Sigmoid colon (tissue), 7 donors: ENCODE data around the gene ANKRD1. TPM values are rescaled to one million over a fixed set of nuclear protein-coding genes. Genes with fewer than 3 reads are reported as not detected.

Source experiments
- DNase-seq: peaks from one replicate; pipeline ENCODE4 v3.0.0-alpha.2; 2019
- H3K27ac ChIP-seq, 4 donors: fragments of 200-600 bp; sonication (generic); one replicate each; pipeline ENCODE4 v1.5.1; 2016 to 2019; ENCODE audit warnings: mild to moderate bottlenecking in 1 of 4
- H3K27me3 ChIP-seq, 3 donors: fragments of 200-600 bp; sonication (generic); one replicate each; pipeline ENCODE4 v1.5.1; 2019; ENCODE audit warnings: mild to moderate bottlenecking in 1 of 3
- H3K36me3 ChIP-seq, 4 donors: fragments of 200-600 bp; sonication (generic); one replicate each; pipeline ENCODE4 v1.5.1; 2016 to 2019
- H3K4me1 ChIP-seq, 4 donors: fragments of 200-600 bp; sonication (generic); one replicate each; pipeline ENCODE4 v1.5.1; 2017 to 2019
- H3K4me3 ChIP-seq, 4 donors: fragments of 200-600 bp; sonication (generic); one replicate each; pipeline ENCODE4 v1.5.1; 2017 to 2019; ENCODE audit warnings: mild to moderate bottlenecking in 2 of 4, moderate library complexity in 1 of 4
- H3K9me3 ChIP-seq, 4 donors: fragments of 200-600 bp in 3 of 4; sonication (generic) in 3 of 4; one replicate each; pipeline versions ENCODE4 v1.5.1 to v1.6.1; 2013 to 2019
- CTCF ChIP-seq, 4 experiments: fragments of 450-650 bp in 3 of 4; fragments of 200-600 bp in 1 of 4; IDR thresholded peaks; one replicate each; pipeline ENCODE4 v1.5.1; 2016 to 2019; ENCODE audit warnings: antibody characterized with exemption in 4 of 4, mild to moderate bottlenecking in 3 of 4, moderate library complexity in 2 of 4
- EP300 ChIP-seq, 4 donors: sonication (generic); formaldehyde crosslinking; IDR thresholded peaks; one replicate each; pipeline ENCODE4 v1.6.1; 2017; ENCODE audit warnings: antibody characterized with exemption in 4 of 4
- POLR2A ChIP-seq, 2 donors: fragments of 450-650 bp; IDR thresholded peaks; one replicate each; pipeline ENCODE4 v1.6.1; 2016; ENCODE audit warnings: antibody characterized with exemption in 2 of 2, mild to moderate bottlenecking in 2 of 2, moderate library complexity in 2 of 2
- POLR2AphosphoS5 ChIP-seq, 4 donors: sonication (generic); formaldehyde crosslinking; IDR thresholded peaks; one replicate each; pipeline ENCODE4 v1.6.1; 2017; ENCODE audit warnings: antibody characterized with exemption in 4 of 4
- WGBS, 2 donors: extraction: QIAGEN DNeasy Blood & Tissue Kit; methylation state at CpG; one replicate each; pipeline ENCODE4 v1.1.7; 2013; 5-methylcytosine and 5-hydroxymethylcytosine counted together
- intact Hi-C: fragments of 100-400 bp; cut with DNase I; formaldehyde crosslinking; loops from one replicate; pipeline ENCODE4 v1.15.1; 2023
- polyA plus RNA-seq, 3 donors: library from polyadenylated mRNA; stranded (reverse); fragments of 200-250 nt; gene quantifications; one replicate each; pipeline ENCODE4 v1.2.3, GENCODE V29; 2013
- total RNA-seq, 4 donors: library from RNA; depleted of rRNA; stranded (reverse); fragments of >200 nt; gene quantifications; one replicate each; pipeline ENCODE4 v1.1.0, GENCODE V29; 2016
- donor health status: healthy with polysubstance abuse.
- donor health status: Bipolar disorder and iron deficiency.
- donor health status: healthy.

ANKRD1 gene
- total and polyA plus RNA-seq, 7 donors, result 2.4 to 8.4 (median 2.5) TPM; not detected in 4

- intact Hi-C loops, result no loop called here
- DNase-seq, result no peak
- TF ChIP-seq POLR2A (IDR thresholded peaks at IDR 0.05) (no peak), CTCF (IDR thresholded peaks at IDR 0.05) (no peak), POLR2AphosphoS5 (IDR thresholded peaks at IDR 0.05) (no peak), EP300 (IDR thresholded peaks at IDR 0.05) (no peak)
- H3K36me3 ChIP-seq, result no peaks in the 10 kb centered on the region
- H3K4me1 ChIP-seq, result peaks cover 0 to 22% (median 15%) of the 10 kb centered on the region in 4 donors
- H3K9me3 ChIP-seq, result no peaks in the 10 kb centered on the region
- no peaks in the 10 kb centered on the region for H3K27me3 ChIP-seq
- H3K27ac ChIP-seq, result no peak overlapping the region
- 75 to 76% methylated on average over 5 of the region's 5 CpGs for WGBS, 2 donors
- no peak overlapping the region for H3K4me3 ChIP-seq
Measured at GRCh38 chr10:90929179-90929578, 8.3 kb upstream of the ANKRD1 start.

GRCh38 chr10:90927293-90927692, 6.4 kb upstream of the ANKRD1 start:
- Histone ChIP-seq H3K4me1 (peaks cover 0 to 22% (median 15%) of the 10 kb centered on the region in 4 donors), H3K36me3 (no peaks in the 10 kb centered on the region), H3K4me3 (no peak overlapping the region), H3K9me3 (no peaks in the 10 kb centered on the region), H3K27ac (no peak overlapping the region), H3K27me3 (no peaks in the 10 kb centered on the region)
- intact Hi-C loops, result no loop called here
- DNase-seq, result no peak
- 79 to 88% methylated on average over 2 of the region's 2 CpGs for WGBS, 2 donors
- TF ChIP-seq POLR2A (IDR thresholded peaks at IDR 0.05), result no peak

GRCh38 chr10:90925079-90926029, 4.5 kb upstream of the ANKRD1 start:
- H3K4me1 ChIP-seq, result peaks cover 0 to 12% (median 7%) of the 10 kb centered on the region in 4 donors
- 87% methylated on average over 5 of the region's 5 CpGs for WGBS, 2 donors
- no peak for DNase-seq
- no peak overlapping the region for H3K27ac ChIP-seq
- no peaks in the 10 kb centered on the region for H3K9me3 ChIP-seq
- intact Hi-C loops, result no loop called here
- H3K4me3 ChIP-seq, result no peak overlapping the region
- no peaks in the 10 kb centered on the region for H3K27me3 ChIP-seq
- no peaks in the 10 kb centered on the region for H3K36me3 ChIP-seq
- TF ChIP-seq POLR2A (IDR thresholded peaks at IDR 0.05) (no peak), CTCF (IDR thresholded peaks at IDR 0.05) (no peak), EP300 (IDR thresholded peaks at IDR 0.05) (no peak), POLR2AphosphoS5 (IDR thresholded peaks at IDR 0.05) (no peak)

- TF ChIP-seq EP300 (IDR thresholded peaks at IDR 0.05) (no peak), CTCF (IDR thresholded peaks at IDR 0.05) (no peak), POLR2AphosphoS5 (IDR thresholded peaks at IDR 0.05) (no peak), POLR2A (IDR thresholded peaks at IDR 0.05) (no peak)
- no peak overlapping the region for H3K4me3 ChIP-seq
- 78 to 82% methylated on average over 3 of the region's 3 CpGs for WGBS, 2 donors
- no peak for DNase-seq
- no peaks in the 10 kb centered on the region for H3K9me3 ChIP-seq
- intact Hi-C loops, result no loop called here
- no peaks in the 10 kb centered on the region for H3K27me3 ChIP-seq
- peaks cover 0 to 4% (median 0%) of the 10 kb centered on the region in 4 donors for H3K4me1 ChIP-seq
- no peak overlapping the region for H3K27ac ChIP-seq
- no peaks in the 10 kb centered on the region for H3K36me3 ChIP-seq
Measured at GRCh38 chr10:90924552-90924951, 3.7 kb upstream of the ANKRD1 start.

GRCh38 chr10:90923111-90923731, 2.3 kb upstream of the ANKRD1 start:
- H3K36me3 ChIP-seq, result no peaks in the 10 kb centered on the region
- H3K4me3 ChIP-seq, result no peak overlapping the region
- intact Hi-C loops, result no loop called here
- no peaks in the 10 kb centered on the region for H3K4me1 ChIP-seq
- TF ChIP-seq POLR2AphosphoS5 (IDR thresholded peaks at IDR 0.05) (no peak), CTCF (IDR thresholded peaks at IDR 0.05) (no peak), POLR2A (IDR thresholded peaks at IDR 0.05) (no peak), EP300 (IDR thresholded peaks at IDR 0.05) (no peak)
- WGBS, 2 donors, result 59 to 66% methylated on average over 2 of the region's 2 CpGs
- H3K27me3 ChIP-seq, result no peaks in the 10 kb centered on the region
- no peaks in the 10 kb centered on the region for H3K9me3 ChIP-seq
- no peak overlapping the region for H3K27ac ChIP-seq
- no peak for DNase-seq
